MV-4-11 (cell line): ENCODE data around the gene PACS1.

ENCODE experiments used
- DNase-seq: peaks from one replicate; lab custom pipeline; 2025; lab: John Stamatoyannopoulos, UW

The PACS1 gene

DNA sequence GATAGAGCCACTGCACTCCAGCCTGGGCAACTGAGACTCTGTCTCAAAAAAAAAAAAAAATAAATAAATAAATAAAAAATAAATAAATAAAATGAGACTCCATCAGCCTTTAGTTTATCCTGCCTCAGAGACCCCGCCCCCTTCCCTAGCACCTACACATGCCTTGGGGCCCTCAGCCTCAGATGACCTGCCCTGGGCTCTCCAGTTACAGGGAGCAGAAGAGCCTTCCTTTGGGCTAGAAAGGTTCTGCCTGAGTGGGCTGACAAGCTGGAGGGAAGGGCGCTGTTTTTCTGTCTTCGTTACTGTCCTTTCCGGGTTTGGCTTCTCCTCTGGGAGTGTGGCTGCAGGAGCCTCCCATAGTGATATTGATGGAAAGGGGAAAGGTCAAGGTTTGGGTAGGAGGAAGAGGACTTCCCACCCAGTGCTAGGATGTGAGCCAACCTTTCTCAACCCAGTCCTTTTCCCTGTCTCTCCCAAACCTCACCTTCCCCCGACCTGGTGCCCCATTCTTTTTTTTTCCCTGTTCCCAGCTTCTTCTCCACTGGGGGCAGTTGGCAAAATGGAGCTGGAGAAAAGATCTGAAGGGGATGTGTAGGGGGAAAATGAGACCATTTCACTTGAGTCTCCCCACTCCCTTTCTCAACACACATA is 19.4 kb upstream of the PACS1 start:
- DNase-seq: no peak

GRCh38 chr11:66051371-66051765 is 18.7 kb upstream of the PACS1 start:
- no peak for DNase-seq

DNA sequence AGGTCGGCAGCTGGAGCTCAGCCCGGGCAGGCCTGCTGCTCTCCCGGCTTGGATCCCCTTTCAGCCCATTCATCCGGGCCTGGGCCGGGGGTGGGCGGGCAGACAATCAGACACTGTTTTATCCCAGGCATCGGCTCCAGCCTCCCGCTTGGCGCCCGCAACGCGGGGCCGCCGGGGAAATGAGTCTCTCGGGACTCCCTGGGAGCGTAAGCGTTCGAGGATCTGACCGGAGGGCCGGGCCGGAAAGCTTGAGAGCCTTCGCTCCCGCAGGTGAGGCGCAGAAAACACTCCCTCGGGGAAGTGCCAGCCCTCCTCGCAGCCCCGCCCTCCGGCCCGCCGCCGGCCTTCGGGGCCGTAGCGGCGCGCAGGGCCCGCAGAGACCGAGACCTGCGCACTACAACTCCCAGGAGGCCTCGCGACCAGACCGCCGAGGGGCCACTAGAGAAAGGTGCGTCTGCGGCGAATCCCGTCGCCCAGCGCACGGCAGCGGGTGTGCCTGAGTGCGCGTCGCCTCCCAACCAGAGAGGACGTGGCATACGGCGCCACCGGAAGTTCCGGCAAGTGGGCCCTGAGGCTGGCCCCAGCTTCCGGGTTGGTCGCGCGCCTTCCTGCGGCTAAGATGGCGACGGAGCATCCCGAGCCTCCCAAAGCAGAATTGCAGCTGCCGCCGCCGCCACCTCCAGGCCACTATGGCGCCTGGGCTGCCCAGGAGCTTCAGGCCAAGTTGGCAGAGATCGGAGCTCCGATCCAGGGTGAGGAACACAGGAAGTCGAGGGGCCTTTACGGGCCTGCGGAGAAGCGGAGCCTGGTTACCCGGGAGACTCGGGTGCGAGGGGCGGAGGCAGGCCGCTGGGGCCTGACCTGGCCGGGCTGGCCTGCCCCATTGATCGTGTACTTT is 18.1 kb upstream of the PACS1 start, which contains the start of gene SF3B2:
Gene SF3B2, plus strand, starts transcription at position 599 of the 898 bp plus-strand sequence. Its CDS starts 21 bp downstream, at position 620.
- DNase-seq: peak; percentile 97

GRCh38 chr11:66052664-66052982 is 17.4 kb upstream of the PACS1 start:
- no peak for DNase-seq

DNA sequence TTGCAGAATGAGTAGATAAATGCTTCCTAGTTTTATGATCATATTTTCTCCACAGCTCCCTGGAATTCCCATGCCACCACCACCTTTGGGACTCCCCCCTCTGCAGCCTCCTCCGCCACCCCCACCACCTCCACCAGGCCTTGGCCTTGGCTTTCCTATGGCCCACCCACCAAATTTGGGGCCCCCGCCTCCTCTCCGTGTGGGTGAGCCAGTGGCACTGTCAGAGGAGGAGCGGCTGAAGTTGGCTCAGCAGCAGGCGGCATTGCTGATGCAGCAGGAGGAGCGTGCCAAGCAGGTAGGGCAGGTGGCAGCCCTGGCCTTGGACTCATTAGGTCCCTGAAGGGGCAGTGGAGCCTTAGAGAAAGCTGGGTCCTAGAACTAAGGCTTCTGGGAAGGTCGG is 15.1 kb upstream of the PACS1 start:
- no peak for DNase-seq

GRCh38 chr11:66056501-66056900 is 13.6 kb upstream of the PACS1 start:
- DNase-seq: no peak

DNA sequence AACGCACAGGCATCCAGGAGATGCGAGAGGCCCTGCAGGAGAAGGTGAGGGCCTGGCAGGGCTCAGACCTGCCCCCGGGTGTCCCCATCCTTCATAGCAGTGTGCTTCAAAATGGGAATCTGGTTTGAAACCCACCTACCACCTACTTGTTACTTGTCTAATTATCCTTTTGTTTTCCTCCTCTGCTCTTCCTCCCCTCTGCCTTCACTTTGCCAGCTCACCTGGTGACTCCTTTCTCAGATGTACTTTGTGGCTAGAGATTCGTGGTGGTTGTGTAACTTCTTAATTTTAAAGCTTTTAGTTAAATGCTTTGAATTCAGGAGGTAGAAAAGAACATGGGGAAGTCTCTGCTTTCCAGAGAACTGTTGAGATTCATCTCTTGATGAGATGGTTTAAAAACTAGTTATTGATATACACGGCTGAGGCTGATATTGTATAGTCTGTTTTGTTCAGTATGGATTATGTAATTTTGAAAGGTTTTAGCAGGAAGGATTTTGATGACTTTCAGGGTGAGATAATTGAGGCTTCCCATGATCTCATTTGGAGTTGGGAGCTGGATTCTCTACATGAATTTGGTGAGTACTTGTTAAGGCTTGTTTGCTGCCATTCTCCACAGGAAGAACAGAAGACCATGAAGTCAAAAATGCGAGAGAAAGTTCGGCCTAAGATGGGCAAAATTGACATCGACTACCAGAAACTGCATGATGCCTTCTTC is 9.9 kb upstream of the PACS1 start:
- DNase-seq: no peak

- DNase-seq: no peak
Measured at GRCh38 chr11:66061268-66061667, 8.8 kb upstream of the PACS1 start.

- no peak for DNase-seq
Measured at GRCh38 chr11:66062408-66062807, 7.7 kb upstream of the PACS1 start.

GRCh38 chr11:66063900-66064299 is 6.2 kb upstream of the PACS1 start:
- DNase-seq: no peak

DNA sequence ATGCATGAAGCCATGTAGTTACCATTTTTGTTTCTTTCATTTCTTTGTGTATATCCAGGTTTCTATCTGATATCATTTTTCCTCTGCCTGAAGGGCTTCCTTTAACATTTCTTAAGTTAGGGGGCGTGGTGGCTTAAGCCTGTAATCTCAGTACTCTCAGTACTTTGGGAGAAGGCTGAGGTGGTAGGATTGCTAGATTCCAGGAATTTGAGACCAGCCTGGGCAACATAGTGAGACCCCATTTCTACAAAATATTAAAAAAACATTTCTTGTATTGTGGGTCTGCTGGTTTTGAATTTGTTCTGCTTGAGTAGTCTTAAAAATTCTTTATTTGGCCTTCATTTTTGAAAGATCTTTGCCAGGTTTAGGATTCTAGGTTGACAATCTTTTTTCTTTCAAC is 5.5 kb upstream of the PACS1 start:
- DNase-seq: no peak

DNA sequence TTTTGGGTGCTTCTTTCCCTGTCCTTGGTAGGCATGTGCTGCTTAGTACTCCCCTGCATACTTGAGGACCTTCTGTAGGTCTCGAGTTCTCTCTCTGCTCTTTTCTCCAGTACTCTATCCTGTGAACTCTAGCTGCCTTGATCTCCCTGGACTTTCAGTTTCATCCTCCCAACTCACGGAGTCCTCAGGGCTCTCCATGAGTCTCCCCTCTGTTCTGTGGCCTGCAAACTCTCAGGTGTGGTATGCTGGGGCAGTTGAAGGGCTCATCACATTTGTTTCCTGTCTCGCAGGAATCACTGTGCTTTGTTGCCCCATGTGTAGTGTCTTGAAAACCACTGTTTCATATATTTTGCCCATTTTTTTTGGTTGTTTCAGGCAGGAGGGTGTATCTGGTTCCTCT is 3.3 kb upstream of the PACS1 start:
- DNase-seq: no peak

DNA sequence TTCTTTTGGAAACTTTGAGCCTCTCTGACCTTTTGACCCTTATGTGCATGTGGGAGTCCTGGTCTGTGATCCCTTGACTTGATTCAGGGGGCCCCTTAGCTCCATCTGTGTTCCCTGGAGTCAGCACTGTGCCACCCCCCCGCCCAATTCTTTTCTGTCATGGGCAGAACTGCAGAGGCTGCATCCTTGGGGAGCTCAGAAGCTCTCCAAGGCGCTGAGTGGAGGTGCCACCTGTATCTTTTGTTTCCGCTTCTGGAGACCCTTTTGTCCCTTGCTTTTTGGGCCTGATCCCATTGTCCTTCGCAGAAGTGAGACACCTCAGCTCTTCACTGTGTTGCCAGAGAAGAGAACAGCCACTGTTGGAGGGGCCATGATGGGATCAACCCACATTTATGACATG is 2.4 kb upstream of the PACS1 start:
- no peak for DNase-seq

- DNase-seq: peak; percentile 51
Measured at GRCh38 chr11:66068154-66068821, 1.8 kb upstream of the PACS1 start.

GRCh38 chr11:66068923-66069714 is 953 bp upstream of the PACS1 start:
- peak; percentile 81 for DNase-seq

DNA sequence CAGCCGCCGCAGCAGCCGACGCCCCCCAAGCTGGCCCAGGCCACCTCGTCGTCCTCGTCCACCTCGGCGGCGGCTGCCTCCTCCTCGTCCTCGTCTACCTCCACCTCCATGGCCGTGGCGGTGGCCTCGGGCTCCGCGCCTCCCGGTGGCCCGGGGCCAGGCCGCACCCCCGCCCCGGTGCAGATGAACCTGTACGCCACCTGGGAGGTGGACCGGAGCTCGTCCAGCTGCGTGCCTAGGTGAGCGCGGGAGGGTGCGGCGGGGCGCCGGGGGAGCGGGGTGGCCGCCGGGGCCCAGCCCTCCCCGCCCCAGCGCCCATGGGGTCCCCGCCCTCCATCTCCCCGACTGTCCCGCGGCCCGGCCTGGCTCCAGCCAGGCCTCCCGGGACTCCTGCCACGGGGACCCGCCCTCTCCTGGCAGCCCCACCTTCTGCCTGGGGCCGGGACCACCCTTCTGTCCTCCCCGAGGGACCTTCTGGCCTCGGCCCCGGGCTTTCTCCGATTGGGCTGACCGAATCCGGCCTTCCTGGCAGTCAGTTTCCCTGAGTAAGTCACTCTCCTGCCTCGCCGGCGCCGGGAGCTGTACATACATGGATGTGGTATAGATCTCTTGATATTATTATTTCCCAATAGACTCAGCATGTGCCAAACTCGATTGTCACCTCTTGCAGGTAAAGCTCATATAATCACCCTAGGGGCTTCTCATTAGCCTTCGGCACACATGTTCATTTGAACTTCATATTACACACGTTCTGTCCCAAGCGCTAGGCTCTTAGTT is 720 bp downstream of the PACS1 start:
- DNase-seq: no peak

DNA sequence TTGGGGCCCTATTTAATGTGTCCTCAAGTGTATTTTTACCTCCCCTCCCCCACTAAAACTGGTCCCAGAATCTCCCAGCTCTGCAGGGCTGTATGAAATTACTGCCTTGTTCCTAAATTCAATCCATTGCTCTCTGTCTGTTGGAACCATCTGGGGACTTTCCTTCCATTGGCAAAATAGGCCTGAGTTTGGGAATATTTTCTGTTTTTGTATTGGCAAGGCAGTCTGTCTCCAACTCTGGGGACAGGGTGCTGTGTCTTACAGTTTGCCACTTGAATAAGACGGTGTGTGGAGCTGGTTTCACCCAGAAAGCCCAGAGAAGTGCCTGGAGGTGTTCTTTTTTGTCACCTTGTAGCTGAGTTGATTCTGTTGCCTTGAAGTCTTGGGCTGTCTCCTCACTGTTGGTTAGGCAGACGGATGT is 1.3 kb downstream of the PACS1 start:
- DNase-seq: no peak

DNA sequence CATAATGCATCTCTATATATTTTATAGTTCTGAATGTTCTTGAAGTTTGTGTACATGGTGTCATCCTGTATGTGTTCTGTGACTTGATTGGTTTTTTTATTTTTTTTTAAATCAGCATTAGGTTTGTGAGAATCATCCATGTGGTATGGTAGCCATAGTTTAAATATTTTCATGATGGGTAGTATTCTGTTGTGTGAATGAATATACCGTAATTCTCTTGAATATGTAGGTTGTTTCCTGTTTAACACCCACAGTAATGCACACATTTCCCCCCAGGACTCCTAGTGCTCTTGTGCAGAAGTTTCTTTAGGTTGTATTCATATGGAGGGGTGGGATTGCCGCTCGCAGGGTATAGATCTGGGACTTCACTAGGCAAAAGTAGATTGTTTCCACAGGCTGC is 2.0 kb downstream of the PACS1 start:
- no peak for DNase-seq

DNA sequence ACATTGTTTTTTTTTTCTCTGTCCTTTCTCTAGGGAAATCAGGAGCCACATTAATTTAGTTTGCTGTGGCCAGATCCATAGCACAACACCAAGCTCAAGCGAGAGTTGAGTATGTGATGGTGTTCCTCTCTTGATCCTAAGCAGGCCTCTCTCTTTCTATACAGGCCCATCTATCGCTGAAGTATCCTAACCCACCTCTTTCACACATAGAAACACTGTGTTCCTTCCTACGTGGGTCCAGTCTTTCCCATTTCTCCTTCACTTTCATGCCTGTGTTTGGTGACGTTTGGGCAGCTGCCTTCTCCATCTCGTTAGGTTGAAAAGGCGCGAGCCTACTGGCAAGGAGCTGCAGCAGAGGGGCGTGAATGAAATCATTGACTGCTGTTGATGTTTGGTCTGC is 2.4 kb downstream of the PACS1 start:
- DNase-seq: no peak

- no peak for DNase-seq
Measured at GRCh38 chr11:66073669-66074068, 3.6 kb downstream of the PACS1 start.

- DNase-seq: no peak
Measured at GRCh38 chr11:66075273-66075672, 5.2 kb downstream of the PACS1 start.
